AG09319 (cell line): ENCODE measurements around the gene DHRS7B.
"Not testable (repeated sequence)": the region's sequence is repeated elsewhere in the genome, so short reads cannot be mapped to it uniquely, and the experiment has no call there.

ENCODE experiments used
- DNase-seq: peaks from one replicate; pipeline ENCODE4 v3.0.0-alpha.2; 2010; ENCODE audit warnings: low read depth; ENCODE audit errors: extremely low read depth
- CTCF ChIP-seq: IDR thresholded peaks from 2 replicates; pipeline ENCODE4 v1.5.1; 2011; ENCODE audit warnings: low read depth, mild to moderate bottlenecking, inconsistent platforms, low read length, moderate library complexity

DHRS7B gene

GRCh38 chr17:21127509-21128077 is 829 bp downstream of the DHRS7B start:
- no peak for TF ChIP-seq CTCF
- DNase-seq, result no peak

GRCh38 chr17:21129023-21129681 is 2.4 kb downstream of the DHRS7B start:
- DNase-seq, result no peak
- peak; percentile 57 for TF ChIP-seq CTCF

GRCh38 chr17:21131137-21131536 is 4.4 kb downstream of the DHRS7B start:
- no peak for TF ChIP-seq CTCF
- no peak for DNase-seq

- TF ChIP-seq CTCF, result no peak
- DNase-seq, result no peak
Observed at GRCh38 chr17:21132428-21132827, 5.7 kb downstream of the DHRS7B start.

- no peak for TF ChIP-seq CTCF
- DNase-seq, result no peak
Observed at GRCh38 chr17:21134559-21134958, 7.8 kb downstream of the DHRS7B start.

- TF ChIP-seq CTCF, result no peak
- DNase-seq, result no peak
Observed at GRCh38 chr17:21140911-21141310, 14.1 kb downstream of the DHRS7B start.

GRCh38 chr17:21141331-21141730 is 14.6 kb downstream of the DHRS7B start:
- no peak for TF ChIP-seq CTCF
- DNase-seq, result no peak

GRCh38 chr17:21142065-21142464 is 15.3 kb downstream of the DHRS7B start:
- DNase-seq, result not testable (repeated sequence)
